GM23338 (cell line): ENCODE data around the gene DYNLT2. TPM values are rescaled to one million over a fixed set of nuclear protein-coding genes. Genes with fewer than 3 reads are reported as not detected.

Source experiments
- ATAC-seq: fragments of 200-7000 bp; cut with Tn5 transposase; 3 replicates; pipeline ENCODE4 v1.9.1; 2020
- DNase-seq: peaks from one replicate; pipeline ENCODE4 v3.0.0-alpha.2; 2015; ENCODE audit warnings: low spot score
- H2AFZ ChIP-seq: fragments of 200-600 bp; sonication (generic); 2 replicates; pipeline ENCODE4 v1.8.0; 2016; ENCODE audit warnings: antibody characterized with exemption, mild to moderate bottlenecking, moderate library complexity
- H3F3A ChIP-seq: fragments of 200-600 bp; sonication (generic); replicated peaks from 2 replicates; pipeline ENCODE4 v1.8.0; 2017; ENCODE audit warnings: antibody characterized with exemption, mixed run types, low read depth
- H3K27ac ChIP-seq: fragments of 200-600 bp; sonication (generic); 2 replicates; pipeline ENCODE4 v1.6.1; 2016; ENCODE audit warnings: low read depth
- H3K27me3 ChIP-seq: fragments of 200-600 bp; sonication (generic); 2 replicates; pipeline ENCODE4 v1.8.0; 2016; ENCODE audit warnings: mild to moderate bottlenecking, mixed run types, moderate library complexity; ENCODE audit not compliant: insufficient read depth
- H3K36me3 ChIP-seq: fragments of 200-600 bp; sonication (generic); 2 replicates; pipeline ENCODE4 v1.8.0; 2016; ENCODE audit warnings: mild to moderate bottlenecking; ENCODE audit not compliant: insufficient read depth
- H3K4me1 ChIP-seq: fragments of 200-600 bp; sonication (generic); 2 replicates; pipeline ENCODE4 v1.8.0; 2016; ENCODE audit warnings: mild to moderate bottlenecking, moderate library complexity; ENCODE audit not compliant: insufficient read depth
- H3K4me2 ChIP-seq: fragments of 200-600 bp; sonication (generic); 2 replicates; pipeline ENCODE4 v1.7.1; 2017; ENCODE audit warnings: mixed run types
- H3K4me3 ChIP-seq: fragments of 200-600 bp; sonication (generic); 2 replicates; pipeline ENCODE4 v1.6.1; 2016; ENCODE audit warnings: mixed run types
- H3K79me2 ChIP-seq: fragments of 200-600 bp; sonication (generic); replicated peaks from 2 replicates; pipeline ENCODE4 v1.8.0; 2017; ENCODE audit warnings: mild to moderate bottlenecking; ENCODE audit not compliant: insufficient read depth
- H3K9me2 ChIP-seq: fragments of 200-600 bp; sonication (generic); 2 replicates; pipeline ENCODE4 v1.8.0; 2017; ENCODE audit not compliant: insufficient read depth
- H4K20me1 ChIP-seq: fragments of 200-600 bp; sonication (generic); replicated peaks from 2 replicates; pipeline ENCODE4 v1.8.0; 2017; ENCODE audit warnings: mild to moderate bottlenecking; ENCODE audit not compliant: insufficient read depth
- H3K27ac Mint-ChIP-seq: 2 replicates; pipeline ENCODE4 v1.8.0; 2020; ENCODE audit warnings: inconsistent platforms, mild to moderate bottlenecking, moderate library complexity, mixed read lengths
- H3K27me3 Mint-ChIP-seq: 3 replicates; pipeline ENCODE4 v1.8.0; 2022; ENCODE audit warnings: low read depth, mild to moderate bottlenecking, moderate library complexity, mixed read lengths, inconsistent platforms; ENCODE audit not compliant: insufficient read depth, poor library complexity
- H3K36me3 Mint-ChIP-seq: 3 replicates; pipeline ENCODE4 v1.8.0; 2021; ENCODE audit warnings: low read depth, mild to moderate bottlenecking, inconsistent platforms, moderate library complexity, mixed read lengths
- H3K4me1 Mint-ChIP-seq: 3 replicates; pipeline ENCODE4 v1.8.0; 2020; ENCODE audit warnings: mild to moderate bottlenecking, inconsistent platforms, mixed read lengths
- H3K4me3 Mint-ChIP-seq: 3 replicates; pipeline ENCODE4 v1.8.0; 2021; ENCODE audit warnings: moderate library complexity, mild to moderate bottlenecking, inconsistent platforms, mixed read lengths
- H3K9me3 Mint-ChIP-seq: 3 replicates; pipeline ENCODE4 v1.8.0; 2020; ENCODE audit warnings: moderate library complexity, mild to moderate bottlenecking, inconsistent platforms, mixed read lengths
- EZH2phosphoT487 ChIP-seq: fragments of 200-600 bp; sonication (generic); IDR thresholded peaks from one replicate; pipeline ENCODE4 v1.8.1; 2018; ENCODE audit warnings: antibody characterized with exemption; ENCODE audit not compliant: unreplicated experiment
- NANOG ChIP-seq: IDR thresholded peaks from 2 replicates; pipeline ENCODE4 v1.6.1; 2016; ENCODE audit warnings: antibody characterized with exemption, borderline replicate concordance
- POLR2AphosphoS5 ChIP-seq: IDR thresholded peaks from 2 replicates; pipeline ENCODE4 v1.6.1; 2016; ENCODE audit warnings: antibody characterized with exemption, low read depth
- STAT1 ChIP-seq: IDR thresholded peaks from one replicate; pipeline ENCODE4 v1.6.1; 2016; ENCODE audit warnings: antibody characterized with exemption; ENCODE audit not compliant: unreplicated experiment
- ZNF331 ChIP-seq: fragments of 250-450 bp; sonication (Bioruptor Pico); IDR thresholded peaks from 2 replicates; pipeline ENCODE4 v1.5.0; 2020; ENCODE audit warnings: low read depth, mild to moderate bottlenecking, moderate library complexity
- ZNF462 ChIP-seq: fragments of 250-450 bp; sonication (Bioruptor Pico); IDR thresholded peaks from 2 replicates; pipeline ENCODE4 v1.5.0; 2020; ENCODE audit warnings: mild to moderate bottlenecking, moderate library complexity
- polyA plus RNA-seq: library from polyadenylated mRNA; unstranded; fragments of >200 nt; fragmentation: Nextera tagmentation; extraction: Ambion mirVana; gene quantifications from 2 replicates; pipeline ENCODE4 v1.2.1, GENCODE V29; 2016
- total RNA-seq: library from RNA; depleted of rRNA; stranded (reverse); fragments of >200 nt; shearing (Covaris generic); gene quantifications from 2 replicates; pipeline ENCODE4 v1.2.3, GENCODE V29; 2014
- TF ChIP-seq, protein P1 (sequence below): IDR thresholded peaks from one replicate; pipeline ENCODE4 v1.6.1; 2018; ENCODE audit warnings: antibody characterized with exemption; ENCODE audit not compliant: unreplicated experiment

DYNLT2 gene
- total and polyA plus RNA-seq, 2 experiments from 2014 or later = 2.8 to 4.4 TPM

- TF ChIP-seq ZNF462 (no peak), POLR2AphosphoS5 (no peak), ZNF331 (CRISPR knock-in tag) (no peak)
Observed at GRCh38 chr6:169788809-169789145, 37.4 kb upstream of the DYNLT2 start (continued).

DNA sequence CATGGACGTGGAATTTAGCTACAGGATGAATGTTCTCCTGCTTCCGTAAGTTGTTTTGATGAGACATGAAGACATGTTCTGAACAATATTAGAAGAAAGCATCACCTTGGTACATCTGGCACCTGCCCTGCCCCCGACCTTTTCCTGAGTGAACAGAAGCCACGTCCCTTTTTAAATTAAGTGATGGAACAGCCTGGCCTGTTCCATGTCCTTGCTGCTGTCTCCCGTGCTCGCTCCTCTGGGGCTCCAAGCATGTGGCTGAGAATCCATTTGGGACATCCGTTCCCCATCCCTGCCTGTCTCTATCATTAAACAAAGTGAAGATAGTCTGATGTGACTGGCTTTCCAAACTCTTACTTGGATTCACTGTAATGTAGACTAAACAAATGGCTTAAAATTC lies 36.4 kb upstream of the DYNLT2 start:
- Mint-ChIP-seq H3K9me3 (no peaks in the 10 kb centered on the region; the same call in 2 of the 3 replicates), H3K4me1 (peaks cover 12% of the 10 kb centered on the region), H3K36me3 (peaks cover 10% of the 10 kb centered on the region; the same call in 2 of the 3 replicates), H3K4me3 (no peak overlapping the region), H3K27me3 (peaks cover 23% of the 10 kb centered on the region), H3K27ac (no peak overlapping the region)
- Histone ChIP-seq H3K79me2 (no peaks in the 10 kb centered on the region), H3K27ac (no peak overlapping the region), H3K9me2 (no peaks in the 10 kb centered on the region), H3K4me1 (no peaks in the 10 kb centered on the region), H3K4me2 (no peak overlapping the region), H3K4me3 (no peak overlapping the region), H2AFZ (no peak overlapping the region), H3F3A (no peaks in the 10 kb centered on the region), H3K27me3 (peaks cover 10% of the 10 kb centered on the region), H3K36me3 (no peaks in the 10 kb centered on the region), H4K20me1 (no peaks in the 10 kb centered on the region)
- ATAC-seq = no peak
- no peak for DNase-seq
- TF ChIP-seq STAT1 (no peak), NANOG (no peak), EZH2phosphoT487 (no peak), ZNF462 (no peak)
- TF ChIP-seq, protein P1, sequence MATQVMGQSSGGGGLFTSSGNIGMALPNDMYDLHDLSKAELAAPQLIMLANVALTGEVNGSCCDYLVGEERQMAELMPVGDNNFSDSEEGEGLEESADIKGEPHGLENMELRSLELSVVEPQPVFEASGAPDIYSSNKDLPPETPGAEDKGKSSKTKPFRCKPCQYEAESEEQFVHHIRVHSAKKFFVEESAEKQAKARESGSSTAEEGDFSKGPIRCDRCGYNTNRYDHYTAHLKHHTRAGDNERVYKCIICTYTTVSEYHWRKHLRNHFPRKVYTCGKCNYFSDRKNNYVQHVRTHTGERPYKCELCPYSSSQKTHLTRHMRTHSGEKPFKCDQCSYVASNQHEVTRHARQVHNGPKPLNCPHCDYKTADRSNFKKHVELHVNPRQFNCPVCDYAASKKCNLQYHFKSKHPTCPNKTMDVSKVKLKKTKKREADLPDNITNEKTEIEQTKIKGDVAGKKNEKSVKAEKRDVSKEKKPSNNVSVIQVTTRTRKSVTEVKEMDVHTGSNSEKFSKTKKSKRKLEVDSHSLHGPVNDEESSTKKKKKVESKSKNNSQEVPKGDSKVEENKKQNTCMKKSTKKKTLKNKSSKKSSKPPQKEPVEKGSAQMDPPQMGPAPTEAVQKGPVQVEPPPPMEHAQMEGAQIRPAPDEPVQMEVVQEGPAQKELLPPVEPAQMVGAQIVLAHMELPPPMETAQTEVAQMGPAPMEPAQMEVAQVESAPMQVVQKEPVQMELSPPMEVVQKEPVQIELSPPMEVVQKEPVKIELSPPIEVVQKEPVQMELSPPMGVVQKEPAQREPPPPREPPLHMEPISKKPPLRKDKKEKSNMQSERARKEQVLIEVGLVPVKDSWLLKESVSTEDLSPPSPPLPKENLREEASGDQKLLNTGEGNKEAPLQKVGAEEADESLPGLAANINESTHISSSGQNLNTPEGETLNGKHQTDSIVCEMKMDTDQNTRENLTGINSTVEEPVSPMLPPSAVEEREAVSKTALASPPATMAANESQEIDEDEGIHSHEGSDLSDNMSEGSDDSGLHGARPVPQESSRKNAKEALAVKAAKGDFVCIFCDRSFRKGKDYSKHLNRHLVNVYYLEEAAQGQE = no peak
